Stimulated activated CD8-positive, alpha-beta memory T cell treated with anti-CD3 and anti-CD28 coated beads, Interleukin-15, amount 100 ng/mL, for 1 hour (primary cell): ENCODE results near the gene WSCD2.

Experiments
- DNase-seq: peaks from one replicate; pipeline ENCODE4 v3.0.0-alpha.2; 2020; ENCODE audit warnings: low read depth

Gene WSCD2

DNA sequence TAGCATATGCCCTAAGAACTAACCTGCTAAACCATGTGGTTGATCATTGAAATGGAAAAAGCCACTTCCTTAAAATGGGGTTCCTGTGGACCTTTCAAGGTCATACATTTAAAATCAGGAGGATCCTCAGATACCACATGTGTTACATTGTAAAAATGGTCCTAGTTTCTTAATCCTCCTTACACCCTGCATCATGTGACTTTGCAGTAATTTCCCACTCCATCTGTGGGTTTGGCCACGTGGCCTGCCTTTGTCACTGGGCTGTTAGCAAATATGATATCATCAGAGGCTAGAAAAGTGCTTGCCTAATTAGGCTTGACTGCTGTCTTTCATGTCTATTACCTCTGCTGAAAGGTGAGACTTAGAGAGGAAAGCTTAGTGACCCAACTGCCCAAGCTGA is 139.3 kb downstream of the WSCD2 start:
- no peak for DNase-seq

DNA sequence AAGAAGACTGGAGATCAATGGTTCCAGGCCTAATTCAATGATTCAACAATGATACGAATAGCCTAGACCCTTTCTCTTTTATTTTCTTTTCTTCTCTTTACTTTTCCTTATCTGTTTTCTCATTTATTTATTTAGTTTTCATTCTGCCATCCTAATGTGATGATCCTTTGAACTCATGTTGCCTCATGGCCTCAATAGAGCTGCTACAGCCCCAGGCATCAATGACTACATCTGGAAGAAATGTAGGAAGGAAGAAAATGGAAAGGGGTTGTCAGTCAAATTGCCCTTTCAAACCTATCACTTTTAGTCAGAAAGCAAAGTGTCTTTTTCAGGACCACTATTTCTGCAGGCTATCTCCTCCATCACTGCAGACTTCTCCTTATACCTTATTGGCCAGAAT is 140.1 kb downstream of the WSCD2 start:
- DNase-seq, result no peak

DNA sequence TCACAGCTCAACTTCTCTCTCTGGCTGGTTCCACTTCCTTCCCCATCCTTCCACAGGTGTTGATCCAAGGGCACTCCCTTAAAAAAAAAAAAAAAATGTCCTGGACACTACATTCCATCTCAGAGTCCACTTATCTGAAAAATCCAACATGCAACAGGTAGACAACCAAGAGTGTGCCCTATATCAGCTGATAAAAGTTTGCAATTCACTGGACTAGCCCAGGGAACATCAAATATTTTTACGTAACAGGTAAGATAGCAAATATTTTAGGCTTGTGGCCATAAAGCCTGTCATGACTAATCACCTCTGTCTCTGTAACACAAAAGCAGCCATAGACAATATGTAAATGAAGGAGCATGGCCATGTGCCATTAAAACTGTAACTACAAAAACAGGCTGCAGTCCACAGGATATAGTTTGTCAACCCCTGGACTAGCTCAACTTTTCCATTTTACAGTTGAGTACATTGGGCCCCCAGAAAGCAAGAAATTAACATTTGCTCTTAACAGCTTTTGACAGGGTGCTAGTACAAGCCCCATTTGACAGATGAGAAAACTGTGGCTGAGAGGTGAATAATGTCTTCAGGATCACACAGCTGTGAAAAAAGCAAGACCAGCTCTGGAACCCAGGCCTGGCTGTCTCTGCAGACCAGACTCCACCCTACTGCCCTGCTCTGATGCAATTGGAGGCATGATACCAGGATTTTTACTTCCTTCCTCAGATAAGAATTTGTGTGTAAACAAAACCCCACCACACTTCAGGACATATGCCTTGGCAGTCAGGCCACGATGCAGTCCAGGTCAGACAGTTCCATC is 141.2 kb downstream of the WSCD2 start:
- DNase-seq, result no peak

DNA sequence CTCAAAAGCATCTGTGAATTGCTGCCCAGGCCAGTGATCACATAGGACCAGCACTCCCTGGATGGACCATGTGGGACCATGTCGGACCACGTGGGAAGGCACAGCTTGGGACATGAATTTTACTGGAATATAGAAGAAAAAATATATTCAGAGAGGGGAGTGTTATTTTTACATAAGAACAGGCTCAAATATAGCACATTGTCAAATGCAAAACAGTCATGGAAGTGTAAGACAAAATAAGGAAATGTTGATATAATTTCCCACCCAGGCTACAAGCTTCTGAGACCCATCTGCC is 141.7 kb downstream of the WSCD2 start:
- DNase-seq, result no peak

DNA sequence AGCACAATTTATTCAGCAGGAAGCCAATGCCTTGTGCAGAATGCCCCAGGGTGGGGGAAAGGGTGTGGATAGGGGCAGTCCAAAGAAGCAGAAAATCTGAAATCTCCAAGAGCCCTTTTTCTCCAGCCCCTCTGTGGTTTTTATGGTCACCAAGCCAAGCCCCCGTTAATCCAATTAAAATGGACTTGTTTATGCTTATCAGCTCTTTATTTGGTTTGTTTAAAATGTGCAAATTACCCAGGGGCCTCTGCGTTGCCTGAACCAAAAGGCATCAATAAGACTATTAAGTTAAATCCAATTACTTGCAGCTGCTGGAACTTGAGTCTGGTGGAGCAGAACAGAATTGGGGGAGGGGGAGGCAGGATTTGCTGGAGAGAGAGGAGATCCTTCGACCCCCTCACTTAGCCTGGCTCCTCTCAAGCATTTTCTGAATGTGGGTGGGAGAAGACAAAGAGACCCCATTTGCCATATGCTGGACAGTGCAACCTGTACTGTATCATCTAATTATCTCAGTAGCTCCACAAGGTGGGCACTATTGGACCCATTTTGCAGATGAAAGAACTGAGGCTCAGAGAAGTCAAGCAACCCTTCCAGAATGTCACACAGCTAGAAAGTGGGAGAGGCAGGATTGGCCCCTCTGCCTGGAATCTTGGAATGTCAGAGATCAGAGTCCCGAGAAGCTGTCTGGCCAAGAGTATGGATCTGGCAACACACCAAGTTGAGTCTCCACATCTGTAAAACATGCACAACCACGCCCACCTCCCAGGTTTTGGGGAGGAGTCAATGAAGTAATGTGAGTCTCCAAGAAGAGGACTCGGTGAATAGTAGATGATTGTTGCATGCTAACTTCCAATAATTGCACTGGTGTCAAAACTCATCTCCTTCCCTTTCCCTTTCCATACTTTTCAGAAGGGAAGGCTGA is 143.1 kb downstream of the WSCD2 start:
- no peak for DNase-seq

DNA sequence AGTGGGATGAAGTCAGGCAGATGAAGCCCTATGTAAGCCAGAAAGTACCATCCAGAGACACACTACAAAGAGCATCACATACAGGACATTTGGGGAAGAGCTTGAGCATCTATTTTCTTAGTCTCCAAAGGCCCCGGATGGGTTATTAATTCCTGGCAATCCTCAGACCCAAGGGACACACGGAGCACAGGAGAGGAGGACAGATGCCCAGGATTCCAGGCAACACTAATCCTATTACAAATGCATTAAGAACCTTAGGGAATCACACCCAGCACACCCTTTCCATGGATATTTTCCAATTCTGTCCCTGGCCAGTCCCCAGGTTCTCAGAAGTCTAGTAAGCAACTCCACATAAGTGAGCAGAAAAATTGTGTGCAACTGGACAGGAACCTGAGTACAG is 144.1 kb downstream of the WSCD2 start:
- DNase-seq, result no peak

DNA sequence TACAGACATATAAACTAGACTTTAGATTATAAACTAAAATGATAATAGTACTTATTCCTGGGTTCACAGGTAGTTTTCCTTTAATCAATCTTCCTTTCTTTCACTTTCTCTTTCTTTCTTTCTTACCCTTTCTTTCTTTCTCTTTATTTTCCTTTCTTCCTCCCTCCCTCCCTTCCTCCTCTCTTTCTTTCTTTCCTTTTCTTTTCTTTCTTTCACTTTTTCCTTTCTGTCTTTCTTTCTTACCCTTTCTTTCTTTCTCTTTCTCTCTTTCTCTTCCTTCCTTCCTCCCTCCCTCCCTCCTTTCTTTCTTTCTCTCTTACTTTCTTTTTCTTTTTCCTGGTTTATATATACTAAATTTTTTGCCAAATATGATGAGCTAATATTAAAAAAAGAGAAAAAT is 148.5 kb downstream of the WSCD2 start:
- no peak for DNase-seq

DNA sequence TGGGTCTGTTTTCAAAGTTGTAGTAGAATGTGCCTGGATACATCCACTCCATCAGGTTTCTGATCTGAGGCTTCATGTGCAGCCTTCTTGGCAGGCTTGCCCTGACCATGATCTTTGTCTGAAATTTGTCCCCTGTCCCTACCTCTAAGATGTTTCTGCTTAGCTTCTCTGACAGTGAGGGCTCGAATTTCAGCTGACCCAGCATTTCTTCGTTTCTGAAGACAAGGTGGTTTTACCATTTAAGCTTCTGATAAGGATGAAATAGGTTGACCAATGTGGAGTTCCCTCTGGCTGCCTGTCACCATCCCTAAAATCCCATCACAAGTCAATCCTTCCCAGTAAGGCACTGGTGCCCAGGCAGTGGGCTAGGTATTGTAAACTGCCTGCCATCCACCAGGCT is 153.1 kb downstream of the WSCD2 start:
- no peak for DNase-seq

DNA sequence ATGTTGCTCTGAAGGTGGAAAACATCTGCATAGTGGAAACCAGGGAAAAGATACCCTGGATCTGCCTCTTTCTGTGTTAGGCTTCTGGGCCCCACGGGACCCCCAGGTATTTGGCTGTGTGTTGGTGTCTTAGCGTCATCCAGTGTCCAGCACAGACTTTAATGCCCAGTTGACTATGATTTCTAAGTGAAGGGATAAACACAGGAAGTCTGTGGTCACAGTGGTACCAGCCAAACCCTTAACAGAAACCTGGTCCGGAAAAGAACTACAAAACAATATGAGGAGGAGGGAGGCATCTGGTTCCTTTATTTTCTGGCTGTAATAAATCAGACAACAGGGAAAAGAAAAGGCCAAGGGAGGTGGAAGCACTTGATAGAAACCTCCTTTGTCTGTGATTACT is 153.6 kb downstream of the WSCD2 start:
- no peak for DNase-seq

DNA sequence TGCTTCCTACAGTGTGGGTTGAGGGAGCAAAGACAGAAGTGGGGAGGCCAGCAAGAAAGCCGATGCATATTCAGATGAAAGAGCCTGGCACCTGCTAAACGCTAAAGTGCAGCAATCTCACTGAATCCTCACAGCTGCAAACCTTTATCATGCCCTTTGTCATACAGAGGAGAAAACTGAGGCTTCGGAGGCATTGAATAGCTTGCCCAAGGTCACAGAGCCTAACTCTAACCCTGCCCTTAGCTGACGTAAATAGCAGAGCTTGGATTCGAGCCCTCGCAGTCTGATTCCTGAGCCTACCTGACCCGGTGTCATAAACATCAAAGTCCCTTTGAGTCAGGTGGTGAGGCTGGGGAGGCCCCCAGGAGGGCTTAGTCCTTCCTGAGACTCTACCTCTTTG is 155.1 kb downstream of the WSCD2 start:
- no peak for DNase-seq

DNA sequence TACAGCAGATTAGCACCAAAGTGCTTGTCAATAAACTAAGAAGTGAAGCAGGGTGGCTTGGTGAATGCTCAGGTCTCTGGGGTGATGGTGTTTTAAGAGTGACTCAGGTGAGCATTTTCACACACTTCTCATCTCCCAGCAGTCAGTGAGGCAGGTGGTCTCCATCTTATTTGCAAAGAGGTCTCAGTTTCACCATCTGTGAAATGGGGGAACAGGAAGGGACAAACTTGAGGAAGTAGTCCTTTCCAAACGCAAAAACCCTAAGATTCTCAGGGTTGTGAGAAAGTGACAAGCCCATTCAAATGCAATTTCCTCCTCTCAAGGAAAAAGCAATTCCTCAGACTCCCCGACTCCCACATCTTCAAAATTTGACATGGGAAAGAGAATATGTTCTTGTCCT is 155.9 kb downstream of the WSCD2 start:
- no peak for DNase-seq

DNA sequence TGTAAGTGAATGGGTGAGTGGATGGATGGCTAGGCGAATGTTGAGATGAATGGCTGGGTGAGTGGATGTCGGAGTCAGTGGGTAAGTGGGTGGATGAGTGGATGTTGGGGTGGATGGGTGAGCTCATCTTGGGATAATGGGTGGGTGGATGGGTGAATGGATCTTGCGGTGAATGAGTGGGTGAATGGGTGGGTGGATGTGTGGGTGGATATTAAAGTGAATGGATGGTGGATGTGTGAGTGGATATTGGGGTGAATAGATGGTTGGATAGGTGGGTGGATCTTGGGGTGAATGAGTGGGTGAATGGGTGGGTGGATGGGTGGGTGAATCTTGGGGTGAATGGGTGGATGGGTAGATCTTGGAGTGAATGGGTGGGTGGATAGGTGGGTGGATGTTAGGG is 158.1 kb downstream of the WSCD2 start:
- no peak for DNase-seq

DNA sequence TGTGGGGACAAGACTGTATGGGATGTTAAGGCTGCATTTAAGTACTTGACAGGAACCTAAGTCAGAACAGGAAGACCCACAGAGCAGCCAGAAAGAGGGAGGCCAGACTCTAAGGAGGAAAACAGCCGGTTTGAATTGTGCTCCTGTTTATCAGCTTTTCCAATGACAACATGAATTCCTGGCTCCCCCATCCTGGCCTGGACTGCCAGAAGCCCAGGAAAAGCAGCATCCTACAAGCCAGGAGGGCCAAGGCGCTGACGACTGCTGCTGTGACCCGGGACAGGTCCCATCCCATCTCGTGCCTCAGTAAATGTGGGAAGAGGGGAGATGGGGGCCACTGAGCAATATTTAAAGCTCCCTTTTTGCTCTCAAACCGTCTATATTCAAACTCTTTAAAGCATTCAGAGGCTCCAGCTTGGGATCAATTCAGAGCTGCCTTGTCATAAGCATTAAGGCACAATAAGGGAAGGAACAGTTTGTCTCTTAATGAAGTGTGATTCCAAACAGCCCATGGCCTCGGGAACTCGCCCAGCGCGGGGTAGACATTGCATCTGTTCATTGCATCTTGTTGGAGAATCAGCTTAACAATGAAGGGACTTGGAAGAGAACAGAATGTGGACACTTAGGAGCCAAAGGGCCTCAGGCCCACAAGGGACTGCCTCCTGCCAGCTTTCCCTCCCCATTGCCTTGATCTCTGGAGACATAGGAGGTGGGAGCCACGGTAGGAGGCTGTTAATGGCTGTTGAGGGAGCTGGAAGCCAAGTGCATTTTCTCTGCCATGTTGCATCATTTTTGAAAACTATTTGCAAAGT is 160.5 kb downstream of the WSCD2 start:
- no peak for DNase-seq

DNA sequence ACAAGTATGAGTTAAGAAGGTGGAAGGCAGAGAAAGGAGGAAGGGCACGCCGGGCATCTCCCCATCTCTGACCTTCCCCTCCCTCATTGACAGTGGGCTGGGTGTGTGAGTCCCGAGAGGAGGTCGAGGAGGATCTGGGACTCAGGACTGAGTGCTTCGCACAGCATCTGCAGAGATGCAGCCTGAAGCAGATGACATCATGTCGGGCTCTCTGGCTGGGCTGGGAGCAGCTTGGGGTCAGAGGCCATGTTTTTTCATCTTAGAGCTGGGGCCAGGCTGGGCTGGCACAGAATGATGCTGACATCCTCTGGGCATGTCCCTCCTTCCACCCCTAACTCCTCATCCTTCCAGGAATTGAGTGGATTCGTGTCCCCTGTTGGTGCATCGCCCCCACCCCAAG is 166.6 kb downstream of the WSCD2 start:
- no peak for DNase-seq

DNA sequence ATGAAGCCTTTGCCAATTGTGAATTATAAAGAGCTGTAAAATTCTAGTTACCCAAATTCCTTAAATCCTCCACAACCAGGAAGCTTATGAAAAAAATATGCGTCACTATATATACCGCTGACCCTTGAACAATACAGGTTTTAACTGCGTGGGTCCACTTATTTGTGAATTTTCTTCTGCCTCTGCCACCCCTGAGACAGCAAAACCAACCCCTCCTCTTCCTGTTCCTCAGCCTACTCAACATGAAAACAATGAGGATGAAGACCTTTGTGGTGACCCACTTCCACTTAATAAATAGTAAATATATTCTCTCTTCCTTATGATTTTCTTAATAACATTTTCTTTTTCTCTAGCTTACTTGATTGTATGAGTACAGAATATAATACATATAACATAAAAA is 167.9 kb downstream of the WSCD2 start:
- no peak for DNase-seq

DNA sequence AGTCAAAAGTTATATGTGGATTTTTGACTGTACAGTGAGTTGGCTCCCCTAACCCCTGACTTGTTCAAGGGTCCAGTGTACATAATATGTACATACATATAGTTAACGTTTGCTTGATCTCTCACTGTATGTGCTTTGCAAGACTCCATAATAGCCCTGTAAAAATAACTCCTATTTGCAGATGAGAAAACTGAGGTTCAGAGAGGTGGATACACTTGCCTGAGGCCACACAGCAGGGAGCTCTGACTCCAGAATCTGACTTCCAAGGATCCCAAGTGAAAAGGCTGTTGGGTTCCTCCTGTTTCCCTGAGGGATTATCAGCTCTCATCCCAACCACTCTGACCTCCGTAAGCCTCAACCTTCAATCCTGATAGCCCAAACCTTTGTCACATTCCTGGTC is 168.3 kb downstream of the WSCD2 start:
- no peak for DNase-seq

DNA sequence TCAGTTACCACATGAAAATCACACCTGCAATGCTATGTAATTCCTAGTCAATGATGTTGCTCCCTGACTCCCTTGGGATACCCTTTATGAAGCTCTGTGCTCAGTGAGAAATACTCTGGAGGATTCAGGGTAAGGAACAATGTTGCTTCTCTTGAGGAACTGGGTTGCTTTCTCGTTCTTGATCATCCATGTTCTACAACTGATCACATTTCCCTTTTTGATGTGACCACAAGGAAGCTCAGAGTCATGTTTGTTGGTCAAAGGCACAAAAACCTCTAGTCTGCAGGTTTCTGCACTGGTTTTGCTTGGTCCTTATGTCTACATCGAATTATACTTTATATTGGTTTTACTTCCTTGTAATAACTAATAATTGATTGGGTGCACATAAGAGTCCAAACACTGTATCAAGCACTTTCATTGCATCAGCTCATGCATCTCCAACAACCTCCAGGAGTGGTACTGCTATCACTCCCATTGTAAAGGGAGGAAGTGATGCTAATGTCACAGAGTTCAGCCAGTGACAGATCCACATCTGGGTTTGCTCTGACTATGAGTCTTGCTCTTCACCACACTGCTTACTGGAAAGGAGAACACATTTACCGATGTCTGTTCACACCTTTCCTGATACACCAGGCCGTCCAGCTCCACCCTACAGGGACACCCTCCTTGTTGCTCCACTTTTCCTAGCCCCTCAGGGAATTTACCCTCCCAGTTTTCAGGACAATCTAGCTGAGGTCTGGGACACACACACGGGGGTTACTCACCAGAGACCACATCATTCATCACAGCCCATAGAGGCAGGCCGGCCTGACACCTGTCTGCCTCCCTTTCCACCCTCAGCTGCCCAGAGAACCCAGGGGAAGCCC is 169.0 kb downstream of the WSCD2 start:
- DNase-seq, result no peak

DNA sequence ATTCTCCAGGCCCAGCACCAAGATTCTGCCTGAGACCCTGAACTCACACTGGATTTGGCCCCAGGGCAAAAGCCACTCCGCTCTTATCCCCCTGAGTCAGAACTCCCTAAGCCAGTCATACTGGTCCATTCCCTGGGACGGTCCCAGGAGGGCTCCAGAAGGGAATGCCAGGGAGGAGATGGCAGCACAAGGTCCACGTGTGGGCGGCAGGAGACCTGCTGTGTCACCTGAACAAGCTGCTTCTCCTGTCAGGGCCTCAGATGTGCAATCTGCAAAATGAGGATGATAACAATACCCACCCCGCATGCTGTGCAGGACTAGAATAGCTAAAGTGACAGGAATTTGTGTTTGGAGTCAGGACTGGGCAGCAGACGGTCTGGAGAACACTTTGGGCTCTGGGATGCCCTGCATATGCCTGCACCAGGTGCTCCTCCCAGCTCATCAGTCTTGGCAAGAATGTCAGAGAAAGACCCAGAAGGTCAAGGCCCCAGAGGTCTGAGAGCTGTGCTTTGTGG is 169.7 kb downstream of the WSCD2 start:
- no peak for DNase-seq

DNA sequence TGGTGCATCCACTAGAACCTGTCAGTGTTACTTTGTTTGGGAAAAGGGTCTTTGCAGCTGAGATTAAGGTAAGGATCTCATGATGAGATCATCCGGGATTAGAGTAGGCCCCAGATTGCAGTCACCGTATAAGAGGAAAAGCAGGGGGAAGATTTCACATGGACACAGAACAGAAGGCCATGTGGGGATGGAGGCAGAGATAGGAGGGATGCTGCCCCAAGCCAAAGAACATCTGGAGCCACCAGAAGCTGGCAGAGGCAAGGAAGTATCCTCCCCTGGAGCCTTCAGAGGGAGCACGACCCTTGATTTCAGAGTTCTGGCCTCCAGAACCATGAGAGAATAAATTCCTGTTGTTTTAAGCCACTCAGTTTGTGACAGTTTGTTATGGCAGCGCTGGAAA is 170.4 kb downstream of the WSCD2 start:
- no peak for DNase-seq
